SK-N-SH (cell line): Measurements from ENCODE around the gene ZNF648. TPM values are rescaled to one million over a fixed set of nuclear protein-coding genes. Genes with fewer than 3 reads are reported as not detected.
"Not testable (repeated sequence)": the region's sequence is repeated elsewhere in the genome, so short reads cannot be mapped to it uniquely, and the experiment has no call there.

ENCODE experiments used
- CTCF ChIA-PET: fragments of 300-600, 350-600 bp; formaldehyde crosslinking; extraction: SDS; loops from one replicate; lab custom pipeline; 2021; lab: Yijun Ruan, JAX
- POLR2A ChIA-PET: fragments of 350-600 bp; sonication (Branson Sonifier 250); formaldehyde crosslinking; extraction: SDS; loops from one replicate; lab custom pipeline; 2020; ENCODE audit warnings: antibody characterized with exemption, inconsistent platforms; lab: Yijun Ruan, JAX
- DNase-seq: peaks from one replicate; pipeline ENCODE4 v3.0.0; 2012
- H2AFZ ChIP-seq: fragments of 200-600 bp; sonication (generic); 2 replicates; pipeline ENCODE4 v1.8.1; 2016; ENCODE audit warnings: antibody characterized with exemption, mild to moderate bottlenecking, low read depth
- H3F3A ChIP-seq: fragments of 200-600 bp; sonication (generic); replicated peaks from 2 replicates; pipeline ENCODE3; 2016; ENCODE audit warnings: antibody characterized with exemption, mild to moderate bottlenecking; ENCODE audit not compliant: insufficient read depth
- H3K27ac ChIP-seq, 2 experiments: fragments of 200-500 bp in 1 of 2; fragments of 200-600 bp in 1 of 2; sonication (Bioruptor generic) in 1 of 2; sonication (generic), shearing (Covaris generic) in 1 of 2; 2 replicates each; pipeline versions ENCODE4 v1.5.1 to v1.6.1; 2014 to 2016; ENCODE audit warnings: low read depth in 2 of 2, inconsistent platforms in 1 of 2, low read length in 1 of 2, mild to moderate bottlenecking in 1 of 2, mixed read lengths in 1 of 2
- H3K27me3 ChIP-seq: fragments of 200-600 bp; sonication (generic), shearing (Covaris generic); 2 replicates; pipeline ENCODE4 v1.6.1; 2016; ENCODE audit warnings: mixed run types; ENCODE audit not compliant: insufficient read depth
- H3K36me3 ChIP-seq, 2 experiments: fragments of 200-500 bp in 1 of 2; fragments of 200-600 bp in 1 of 2; sonication (Bioruptor generic) in 1 of 2; sonication (generic) in 1 of 2; replicated peaks in 1 of 2; 2 replicates each; pipeline versions ENCODE3 to v1.5.1; 2014 to 2016; ENCODE audit warnings: low read length in 1 of 2, mild to moderate bottlenecking in 1 of 2; ENCODE audit not compliant: insufficient read depth in 2 of 2, control insufficient read depth in 1 of 2
- H3K4me1 ChIP-seq, 2 experiments: fragments of 200-500 bp in 1 of 2; fragments of 200-600 bp in 1 of 2; sonication (Bioruptor generic) in 1 of 2; sonication (generic), shearing (Covaris generic) in 1 of 2; 2 replicates each; pipeline versions ENCODE4 v1.5.1 to v1.6.1; 2014 to 2016; ENCODE audit warnings: low read depth in 1 of 2, low read length in 1 of 2, mixed run types in 1 of 2; ENCODE audit not compliant: insufficient read depth in 2 of 2, control insufficient read depth in 1 of 2
- H3K4me2 ChIP-seq: fragments of 200-600 bp; sonication (generic), shearing (Covaris generic); 2 replicates; pipeline ENCODE4 v1.6.1; 2017; ENCODE audit warnings: mixed run types
- H3K4me3 ChIP-seq, 2 experiments: fragments of 200-500 bp in 1 of 2; fragments of 200-600 bp in 1 of 2; sonication (Bioruptor generic) in 1 of 2; sonication (generic), shearing (Covaris generic) in 1 of 2; 2 replicates each; pipeline versions ENCODE4 v1.5.1 to v1.8.1; 2014 to 2016; ENCODE audit warnings: low read depth in 2 of 2, inconsistent platforms in 1 of 2, low read length in 1 of 2, mild to moderate bottlenecking in 1 of 2, mixed read lengths in 1 of 2, moderate library complexity in 1 of 2
- H3K79me2 ChIP-seq: fragments of 200-600 bp; sonication (generic); 2 replicates; pipeline ENCODE4 v1.8.1; 2017; ENCODE audit warnings: mild to moderate bottlenecking; ENCODE audit not compliant: insufficient read depth
- H3K9ac ChIP-seq: fragments of 200-600 bp; sonication (generic); 2 replicates; pipeline ENCODE4 v1.6.1; 2017; ENCODE audit warnings: mixed run types
- H3K9me2 ChIP-seq: fragments of 200-600 bp; sonication (generic); 2 replicates; pipeline ENCODE4 v1.6.1; 2017; ENCODE audit warnings: mixed run types
- H3K9me3 ChIP-seq: fragments of 200-600 bp; sonication (generic); 2 replicates; pipeline ENCODE4 v1.6.1; 2017; ENCODE audit warnings: mixed run types, mild to moderate bottlenecking, moderate library complexity
- H4K20me1 ChIP-seq: fragments of 200-600 bp; sonication (generic); 2 replicates; pipeline ENCODE4 v1.6.1; 2017; ENCODE audit warnings: mild to moderate bottlenecking, mixed run types; ENCODE audit not compliant: insufficient read depth
- CTCF ChIP-seq: fragments of 200-600 bp; sonication (generic); IDR thresholded peaks from 2 replicates; pipeline ENCODE4 v1.6.1; 2017; ENCODE audit warnings: antibody characterized with exemption, mild to moderate bottlenecking, moderate library complexity
- FOSL2 ChIP-seq: IDR thresholded peaks from 2 replicates; pipeline ENCODE4 v1.4.0; 2012; ENCODE audit warnings: low read depth, mild to moderate bottlenecking, moderate library complexity, borderline replicate concordance
- FOXJ3 ChIP-seq: sonication (generic); formaldehyde crosslinking; IDR thresholded peaks from 2 replicates; pipeline ENCODE4 v1.5.1; 2020; ENCODE audit warnings: mild to moderate bottlenecking, missing genetic modification reagents
- MXI1 ChIP-seq: IDR thresholded peaks from 2 replicates; pipeline ENCODE4 v1.6.1; 2012; ENCODE audit warnings: mild to moderate bottlenecking, low read depth, low read length, improper control_type of control experiment
- POLR2AphosphoS5 ChIP-seq: IDR thresholded peaks from 2 replicates; pipeline ENCODE4 v1.6.1; 2012; ENCODE audit warnings: low read depth, low read length
- RAD21 ChIP-seq: IDR thresholded peaks from 2 replicates; pipeline ENCODE4 v1.6.1; 2012; ENCODE audit warnings: mild to moderate bottlenecking, low read length
- SIN3A ChIP-seq: IDR thresholded peaks from 2 replicates; pipeline ENCODE4 v1.6.1; 2012; ENCODE audit warnings: low read depth, mild to moderate bottlenecking, low read length, moderate library complexity, borderline replicate concordance
- TAF1 ChIP-seq: IDR thresholded peaks from 2 replicates; pipeline ENCODE4 v1.6.1; 2012; ENCODE audit warnings: low read depth, mild to moderate bottlenecking, low read length, moderate library complexity, borderline replicate concordance
- TEAD4 ChIP-seq: IDR thresholded peaks from 2 replicates; pipeline ENCODE4 v1.4.0; 2012; ENCODE audit warnings: mild to moderate bottlenecking, borderline replicate concordance; ENCODE audit not compliant: insufficient read depth
- WGBS: methylation state at CpG from one replicate; pipeline ENCODE4 v1.1.6; 2017; ENCODE audit warnings: low lambda C conversion rate; 5-methylcytosine and 5-hydroxymethylcytosine counted together
- polyA plus RNA-seq, 3 experiments: library from polyadenylated mRNA; depleted of rRNA; stranded (reverse); fragments of >200 nt; gene quantifications; 2 replicates each; pipeline ENCODE4 v1.2.3, GENCODE V29; 2012
- TF ChIP-seq, protein P1 (sequence below): fragments of 150-350 bp; IDR thresholded peaks from 2 replicates; pipeline ENCODE4 v1.6.1; 2016; ENCODE audit warnings: mild to moderate bottlenecking, low read depth, low read length

ZNF648 gene
- polyA plus RNA-seq, 1 of the 3 experiments (the other 2 are of a cell fraction) = not detected

DNA sequence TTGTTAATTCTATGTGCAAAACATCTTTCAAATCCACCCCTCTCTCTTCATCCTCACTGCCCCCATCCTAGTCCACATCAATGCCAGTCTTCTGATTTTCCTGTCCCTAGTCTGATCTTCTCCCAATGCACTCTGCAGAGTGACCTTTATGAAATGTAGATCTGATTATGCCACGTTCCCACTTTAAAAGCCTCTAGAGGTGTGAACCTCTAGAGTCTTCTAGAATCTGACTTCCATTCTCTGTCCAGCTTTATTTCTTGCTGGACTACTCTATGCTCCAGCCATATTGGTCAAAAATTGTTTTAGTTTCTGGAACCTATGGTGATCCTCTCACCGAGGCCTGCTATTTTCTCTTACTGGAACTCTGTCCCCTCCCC is 32.5 kb downstream of the ZNF648 start:
- Histone ChIP-seq H2AFZ (peak overlapping the region; percentile 83), H3K9me3 (no peaks in the 10 kb centered on the region), H3K4me3 (peak overlapping the region; percentile 47 to 77), H3K27me3 (no peaks in the 10 kb centered on the region), H3K4me2 (peak overlapping the region; percentile 74), H3K27ac (peak overlapping the region; percentile 36 to 46; a peak in 3 of 4 replicates), H3K9me2 (no peaks in the 10 kb centered on the region), H3K4me1 (peaks cover 0 to 3% of the 10 kb centered on the region in 2 experiments; a peak in 1 of 4 replicates), H3K79me2 (no peaks in the 10 kb centered on the region), H4K20me1 (no peaks in the 10 kb centered on the region), H3F3A (no peaks in the 10 kb centered on the region), H3K36me3 (no peaks in the 10 kb centered on the region), H3K9ac (peak overlapping the region; percentile 67)
- ChIA-PET POLR2A (no interaction called here), CTCF (interaction anchor here (0.5 to 2.6 kb wide), 3 partner anchors 37 to 403 kb away, joined by 3 to 8 read pairs (median 3); no protein-coding TSS in a partner anchor)
- DNase-seq = no peak
- TF ChIP-seq TEAD4 = no peak
- no peak for TF ChIP-seq TAF1
- no peak for TF ChIP-seq FOXJ3 (CRISPR knock-in tag)
- WGBS = 4% methylated on average over 2 of the region's 2 CpGs

- Histone ChIP-seq H3F3A (no peaks in the 10 kb centered on the region), H3K9me3 (no peaks in the 10 kb centered on the region), H3K4me3 (no peak overlapping the region), H4K20me1 (no peaks in the 10 kb centered on the region), H3K79me2 (no peaks in the 10 kb centered on the region), H3K27me3 (no peaks in the 10 kb centered on the region), H3K4me1 (no peaks in the 10 kb centered on the region), H3K9me2 (no peaks in the 10 kb centered on the region), H3K4me2 (no peak overlapping the region), H3K9ac (no peak overlapping the region), H3K36me3 (no peaks in the 10 kb centered on the region), H2AFZ (no peak overlapping the region), H3K27ac (no peak overlapping the region)
- TF ChIP-seq POLR2AphosphoS5 (no peak), CTCF (peak; percentile 24), MXI1 (no peak), FOSL2 (no peak), SIN3A (no peak), RAD21 (peak; percentile 17)
- TF ChIP-seq, protein P1, sequence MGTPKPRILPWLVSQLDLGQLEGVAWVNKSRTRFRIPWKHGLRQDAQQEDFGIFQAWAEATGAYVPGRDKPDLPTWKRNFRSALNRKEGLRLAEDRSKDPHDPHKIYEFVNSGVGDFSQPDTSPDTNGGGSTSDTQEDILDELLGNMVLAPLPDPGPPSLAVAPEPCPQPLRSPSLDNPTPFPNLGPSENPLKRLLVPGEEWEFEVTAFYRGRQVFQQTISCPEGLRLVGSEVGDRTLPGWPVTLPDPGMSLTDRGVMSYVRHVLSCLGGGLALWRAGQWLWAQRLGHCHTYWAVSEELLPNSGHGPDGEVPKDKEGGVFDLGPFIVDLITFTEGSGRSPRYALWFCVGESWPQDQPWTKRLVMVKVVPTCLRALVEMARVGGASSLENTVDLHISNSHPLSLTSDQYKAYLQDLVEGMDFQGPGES = no peak
- peak; percentile 25 for DNase-seq
- WGBS = 8% methylated on average over 2 of the region's 2 CpGs
- POLR2A ChIA-PET = no interaction called here
- CTCF ChIA-PET = interaction anchor here (1.6 kb wide), 1 partner anchor 39 kb away, joined by 5 read pairs; no protein-coding TSS in a partner anchor
Measured at GRCh38 chr1:182015360-182015759, 46.2 kb downstream of the ZNF648 start.

DNA sequence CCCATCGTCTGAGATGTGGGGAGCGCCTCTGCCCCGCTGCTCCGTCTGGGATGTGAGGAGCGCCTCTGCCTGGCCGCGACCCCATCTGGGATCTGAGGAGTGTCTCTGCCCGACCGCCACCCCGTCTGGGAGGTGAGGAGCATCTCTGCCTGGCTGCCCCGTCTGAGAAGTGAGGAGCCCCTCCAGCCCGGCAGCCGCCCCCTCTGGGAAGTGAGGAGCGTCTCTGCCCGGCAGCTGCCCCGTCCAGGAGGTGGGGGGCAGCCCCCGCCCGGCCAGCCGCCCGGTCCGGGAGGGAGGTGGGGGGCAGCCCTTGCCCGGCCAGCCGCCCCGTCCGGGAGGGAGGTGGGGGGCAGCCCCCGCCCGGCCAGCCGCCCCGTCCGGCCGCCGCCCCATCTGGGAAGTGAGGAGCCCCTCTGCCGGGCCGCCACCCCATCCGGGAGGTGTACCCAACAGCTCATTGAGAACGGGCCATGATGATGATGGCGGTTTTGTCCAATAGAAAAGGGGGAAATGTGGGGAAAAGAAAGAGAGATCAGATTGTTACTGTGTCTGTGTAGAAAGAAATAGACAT is 50.6 kb downstream of the ZNF648 start:
- H3K4me1 ChIP-seq, POLR2A ChIA-PET, H3K36me3 ChIP-seq, H3K27me3 ChIP-seq, H3K9ac ChIP-seq, H3K9me2 ChIP-seq, DNase-seq, H3K4me2 ChIP-seq, H3K27ac ChIP-seq, H3K4me3 ChIP-seq, H3F3A ChIP-seq, CTCF ChIA-PET, H4K20me1 ChIP-seq, H3K9me3 ChIP-seq, H2AFZ ChIP-seq, H3K79me2 ChIP-seq: not testable (repeated sequence)
- 88% methylated on average over 15 of the region's 37 CpGs for WGBS

DNA sequence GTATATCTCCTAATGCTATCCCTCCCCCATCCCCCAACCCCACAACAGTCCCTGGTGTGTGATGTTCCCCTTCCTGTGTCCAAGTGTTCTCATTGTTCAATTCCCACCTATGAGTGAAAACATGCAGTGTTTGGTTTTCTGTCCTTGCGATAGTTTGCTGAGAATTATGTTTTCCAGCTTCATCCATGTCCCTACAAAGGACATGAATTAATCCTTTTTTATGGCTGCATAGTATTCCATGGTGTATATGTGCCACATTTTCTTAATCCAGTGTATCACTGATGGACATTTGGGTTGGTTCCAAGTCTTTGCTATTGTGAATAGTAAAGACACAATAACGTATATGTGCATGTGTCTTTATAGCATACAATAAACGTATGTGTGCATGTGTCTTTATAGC is 56.1 kb downstream of the ZNF648 start:
- H3K27ac ChIP-seq, H4K20me1 ChIP-seq, H2AFZ ChIP-seq, H3K9me3 ChIP-seq, H3K27me3 ChIP-seq, H3K79me2 ChIP-seq, H3K4me3 ChIP-seq, H3K9ac ChIP-seq, H3K4me2 ChIP-seq, H3F3A ChIP-seq, POLR2A ChIA-PET, CTCF ChIA-PET, H3K36me3 ChIP-seq, H3K9me2 ChIP-seq, DNase-seq: not testable (repeated sequence)
- peaks cover 0 to 13% of the 10 kb centered on the region in 2 experiments; a peak in 1 of 4 replicates for H3K4me1 ChIP-seq
- WGBS = 31% methylated on average over 3 of the region's 3 CpGs
